HL-60/S4 treated with retinoic acid at 250 ng/mL for 4 days and 3 days (cell line): ENCODE results near the gene CLEC4M.
"Not testable (repeated sequence)": the region's sequence is repeated elsewhere in the genome, so short reads cannot be mapped to it uniquely, and the experiment has no call there.

Experiments used
- in situ Hi-C: fragments of 300-500 bp; cut with MboI; formaldehyde crosslinking; loops from 2 replicates; pipeline ENCODE4 v1.7.0; 2022; ENCODE audit warnings: low sequenced_read_pairs

Gene CLEC4M

DNA sequence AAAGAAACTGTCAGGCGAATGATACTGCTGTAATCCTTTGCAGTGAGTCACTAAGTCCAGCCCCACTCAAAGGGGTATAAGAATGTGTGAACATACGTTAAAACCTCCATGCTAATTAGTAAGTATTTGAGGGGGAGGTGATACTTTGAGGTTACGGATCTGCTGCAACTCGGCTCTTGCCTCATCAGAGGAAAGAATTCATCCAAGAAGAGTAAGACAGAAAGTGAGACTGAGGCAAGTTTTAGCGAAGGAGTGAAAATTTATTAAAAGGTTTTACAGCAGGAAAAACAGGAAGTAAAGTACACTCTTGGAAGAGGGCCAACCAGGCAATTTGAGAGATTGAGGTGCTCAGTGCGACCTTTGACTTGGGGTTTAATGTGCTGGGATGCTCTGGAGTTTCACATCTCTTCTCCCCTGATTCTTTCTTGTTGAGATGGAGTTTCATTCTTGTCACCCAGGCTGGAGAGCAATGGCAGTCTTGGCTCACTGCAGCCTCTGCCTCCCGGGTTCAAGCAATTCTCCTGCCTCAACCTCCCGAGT lies 9.8 kb downstream of the CLEC4M start:
- in situ Hi-C loops, result no loop called here

DNA sequence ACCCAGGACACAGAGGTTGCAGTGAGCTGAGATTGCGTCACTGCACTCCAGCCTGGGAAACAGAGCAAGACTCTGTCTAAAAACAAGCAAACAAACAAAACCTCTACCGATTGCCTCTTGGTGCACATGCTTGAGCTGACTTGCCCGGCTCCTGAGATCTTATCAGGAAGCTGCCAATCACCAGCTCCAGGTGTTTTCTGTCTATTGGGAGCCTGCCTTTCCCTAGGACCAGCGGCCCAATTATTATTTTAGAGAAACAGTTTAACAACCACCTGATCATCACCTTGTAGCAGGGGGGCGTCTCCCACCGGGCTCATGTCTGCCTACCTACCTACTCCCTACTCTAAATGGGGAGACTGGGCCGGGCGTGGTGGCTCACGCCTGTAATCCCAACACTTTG lies 10.8 kb downstream of the CLEC4M start:
- in situ Hi-C loops, result no loop called here

GRCh38 chr19:7775761-7776160 lies 12.7 kb downstream of the CLEC4M start:
- in situ Hi-C loops, result no loop called here

- in situ Hi-C loops, result no loop called here
These were observed 15.0 kb downstream of the CLEC4M start for GRCh38 chr19:7778081-7778480.

DNA sequence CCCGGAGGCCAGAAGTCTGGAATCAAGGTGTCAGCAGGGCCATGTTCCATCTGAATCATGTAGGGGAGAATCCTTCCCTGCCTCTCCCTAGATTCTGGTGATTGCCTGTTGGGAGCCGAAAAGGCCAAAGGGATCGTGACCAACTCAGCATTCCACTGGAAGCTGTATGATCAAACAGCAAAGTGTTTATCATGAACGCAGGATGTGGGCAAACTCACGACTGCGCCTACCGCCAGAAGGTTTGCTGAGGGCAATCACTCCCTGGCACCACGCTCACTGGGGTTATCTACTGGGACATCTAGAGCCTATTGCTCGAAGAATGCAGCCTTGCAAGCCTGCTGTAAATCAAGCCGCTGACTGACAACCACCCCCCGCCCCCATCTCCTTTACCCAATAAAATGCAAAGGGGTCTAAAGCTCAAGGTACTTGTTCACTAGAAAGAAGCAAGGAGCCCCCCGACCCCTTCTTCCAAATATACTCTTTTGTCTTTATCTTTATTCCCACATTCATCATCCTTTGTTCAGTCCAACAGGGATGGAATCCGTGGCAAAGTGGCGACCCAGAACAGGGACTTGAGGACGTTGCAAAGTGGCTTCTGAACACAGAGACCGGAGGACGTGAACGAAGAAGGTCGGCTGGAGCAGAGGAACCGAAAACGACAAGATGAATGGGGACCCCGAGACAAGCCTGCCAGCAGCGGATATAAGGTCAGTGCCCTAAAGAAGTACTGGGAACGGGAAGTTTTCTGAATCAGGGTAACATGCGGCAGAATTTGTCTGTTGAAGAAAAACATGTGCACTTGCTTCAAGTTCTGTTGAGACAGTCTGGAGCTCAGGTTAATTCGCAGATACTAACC lies 16.8 kb downstream of the CLEC4M start:
- in situ Hi-C loops, result no loop called here

GRCh38 chr19:7781157-7781556 lies 18.1 kb downstream of the CLEC4M start:
- in situ Hi-C loops, result no loop called here

GRCh38 chr19:7783991-7784423 lies 21.0 kb downstream of the CLEC4M start:
- in situ Hi-C loops, result no loop called here

DNA sequence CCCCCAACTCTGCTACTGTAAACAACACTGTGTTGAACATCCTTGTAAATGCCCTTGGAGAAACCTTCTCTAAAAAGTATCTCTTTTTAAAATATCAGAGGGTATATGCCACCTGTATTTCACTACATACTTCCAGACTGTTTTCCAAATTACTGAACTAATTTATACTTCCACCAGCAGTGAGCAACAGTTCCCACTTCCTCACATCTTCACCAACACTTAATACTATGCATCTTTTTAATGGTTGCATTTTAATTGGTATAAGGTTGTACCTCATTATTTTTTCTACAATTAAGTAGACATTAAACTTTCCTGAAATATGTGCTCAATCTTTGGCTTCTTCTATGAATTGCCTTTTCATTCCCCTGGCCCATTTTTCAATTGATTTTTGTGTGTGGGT lies 21.8 kb downstream of the CLEC4M start:
- in situ Hi-C loops, result no loop called here

DNA sequence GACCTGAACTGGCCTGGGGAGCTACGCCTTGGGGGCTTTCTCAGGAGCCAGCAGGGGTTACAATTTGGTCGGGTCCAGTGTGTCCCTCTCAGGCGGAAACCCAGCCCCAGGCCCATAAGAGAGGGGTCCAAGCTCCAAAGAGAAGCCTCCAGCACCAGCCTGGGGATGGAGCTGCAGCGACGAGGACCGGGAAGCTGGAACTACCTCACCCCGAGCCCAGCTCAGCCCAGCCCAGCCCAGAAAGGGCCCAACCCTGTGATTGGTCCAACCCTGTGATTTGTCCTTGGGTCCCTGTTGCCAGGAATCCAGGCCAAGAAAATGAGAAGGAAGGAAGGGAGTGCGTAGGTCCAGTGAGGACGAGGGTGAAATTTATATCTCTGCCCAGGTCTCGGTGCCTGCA lies 24.1 kb downstream of the CLEC4M start:
- in situ Hi-C loops, result no loop called here

GRCh38 chr19:7787602-7788177 lies 24.6 kb downstream of the CLEC4M start:
- in situ Hi-C loops, result no loop called here

GRCh38 chr19:7788178-7788932 lies 25.3 kb downstream of the CLEC4M start:
- in situ Hi-C loops, result no loop called here

DNA sequence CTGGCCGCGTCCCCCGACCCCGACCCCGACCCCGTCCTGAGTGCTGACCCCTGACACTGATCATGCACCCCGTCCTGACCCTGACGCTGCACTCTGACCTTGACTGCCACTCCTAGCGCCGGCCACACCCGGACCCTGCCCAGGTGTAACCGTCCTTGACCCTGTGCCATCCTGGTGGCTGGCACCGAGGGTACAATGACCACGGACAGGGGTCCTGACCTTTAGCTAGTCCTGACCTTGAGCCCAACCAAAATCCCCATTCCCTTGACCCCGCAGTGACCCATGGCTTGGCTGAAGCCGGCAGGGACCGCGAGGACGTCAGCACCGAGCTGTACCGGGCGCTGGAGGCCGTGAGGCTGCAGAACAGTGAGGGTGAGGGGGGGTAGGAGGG lies 25.9 kb downstream of the CLEC4M start:
- in situ Hi-C loops, result no loop called here

- in situ Hi-C loops, result no loop called here
These were observed 26.4 kb downstream of the CLEC4M start for GRCh38 chr19:7789447-7789846.

DNA sequence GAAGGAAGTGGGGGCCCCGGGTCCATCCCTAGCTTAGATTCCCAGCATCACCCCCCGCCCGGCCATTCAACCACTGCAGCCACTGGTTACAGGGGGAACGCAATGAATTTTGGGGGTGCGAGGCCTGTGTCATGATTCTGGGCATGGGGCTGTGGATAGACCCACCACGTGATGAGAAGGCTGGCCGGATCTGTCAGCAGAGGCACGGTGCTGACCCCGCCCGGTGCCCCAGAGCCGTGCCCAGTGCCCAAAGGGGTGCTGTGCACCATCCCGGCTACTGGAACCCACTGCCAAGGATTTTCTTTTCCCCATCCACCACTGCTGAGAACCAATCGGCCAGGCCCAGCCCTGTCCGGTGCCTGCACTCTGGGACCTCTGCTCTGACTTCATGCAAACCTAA lies 27.4 kb downstream of the CLEC4M start:
- in situ Hi-C loops, result no loop called here

GRCh38 chr19:7792281-7792680 lies 29.2 kb downstream of the CLEC4M start:
- in situ Hi-C loops, result no loop called here

- in situ Hi-C loops, result not testable (repeated sequence)
These were observed 29.7 kb downstream of the CLEC4M start for GRCh38 chr19:7792701-7793100.

GRCh38 chr19:7793493-7793892 lies 30.4 kb downstream of the CLEC4M start:
- in situ Hi-C loops, result no loop called here

DNA sequence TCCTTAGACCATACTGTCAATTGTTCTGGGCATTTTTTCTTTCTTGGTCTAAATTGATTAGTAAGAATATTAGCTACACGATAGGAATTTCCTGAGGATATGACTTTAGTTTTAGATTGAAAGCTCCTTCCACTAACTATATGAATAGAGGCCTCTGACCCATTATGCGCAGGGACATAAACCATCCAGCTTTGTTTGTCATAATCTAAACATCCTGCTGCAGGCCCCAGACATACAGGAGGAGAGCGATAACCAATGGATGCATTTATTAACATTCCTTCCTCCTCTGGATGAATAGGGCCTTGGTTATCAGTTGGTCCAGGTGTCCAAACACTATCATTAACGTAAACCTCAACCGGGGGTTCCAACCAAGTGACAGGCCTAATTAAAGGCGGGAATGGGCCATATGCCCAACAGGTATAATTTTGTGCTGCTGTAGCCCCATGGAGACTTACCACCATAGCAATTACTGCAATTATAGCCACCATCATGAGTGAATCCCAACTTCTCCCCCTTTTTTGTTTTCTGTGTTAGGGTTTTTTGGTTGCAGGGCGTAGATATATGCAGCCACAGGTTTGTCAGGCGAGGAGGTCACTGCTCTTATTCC lies 32.6 kb downstream of the CLEC4M start:
- in situ Hi-C loops, result no loop called here

- in situ Hi-C loops, result no loop called here
These were observed 36.8 kb downstream of the CLEC4M start for GRCh38 chr19:7799640-7800355.

DNA sequence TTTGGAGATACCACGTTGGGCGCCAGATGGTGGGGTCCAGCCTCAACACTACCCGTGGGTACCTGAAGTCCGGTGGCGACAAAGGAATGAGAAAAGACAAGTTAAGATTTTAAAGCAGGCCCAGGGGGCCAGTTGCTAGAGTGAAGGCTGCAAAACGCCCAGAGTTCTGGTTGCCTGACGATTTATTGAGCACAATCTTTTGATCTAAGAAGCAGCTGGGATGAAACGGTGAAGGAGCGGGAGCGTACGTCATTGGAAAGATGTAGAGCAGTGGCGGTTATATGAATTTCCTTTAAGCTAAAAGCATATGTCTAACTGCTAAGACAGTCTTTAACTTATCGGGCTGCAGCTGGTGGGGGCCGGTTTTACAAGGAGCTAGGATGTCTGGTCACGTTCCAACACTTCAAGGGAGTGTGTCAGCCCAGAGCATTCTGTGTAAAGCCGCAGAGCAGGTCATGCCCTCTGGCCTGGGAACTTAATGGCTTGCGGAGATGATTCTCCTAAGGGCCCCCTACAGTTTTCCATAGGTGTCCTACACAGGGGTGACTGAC lies 38.1 kb downstream of the CLEC4M start:
- in situ Hi-C loops, result no loop called here
